Neuronal stem cell (in vitro differentiated cells): ENCODE results near the gene RAB11FIP2.
A peak's percentile ranks its signal among the peaks of the same experiment; 100 is the strongest.

Experiments
- DNase-seq: peaks from one replicate; pipeline ENCODE4 v3.0.0-alpha.2; 2013; ENCODE audit warnings: low spot score
- H2AFZ ChIP-seq: one replicate; pipeline ENCODE4 v1.6.1; 2013; ENCODE audit warnings: mild to moderate bottlenecking, low read length, inconsistent platforms
- H2AK5ac ChIP-seq: 2 replicates; pipeline ENCODE4 v1.6.1; 2013; ENCODE audit warnings: low read depth, mild to moderate bottlenecking, inconsistent platforms, low read length, moderate library complexity, mixed read lengths
- H2BK120ac ChIP-seq: 2 replicates; pipeline ENCODE4 v1.6.1; 2013; ENCODE audit warnings: low read depth, mild to moderate bottlenecking, inconsistent platforms, low read length, moderate library complexity, mixed read lengths
- H2BK12ac ChIP-seq: one replicate; pipeline ENCODE4 v1.6.1; 2013; ENCODE audit warnings: low read length, inconsistent platforms
- H2BK15ac ChIP-seq: 2 replicates; pipeline ENCODE4 v1.6.1; 2013; ENCODE audit warnings: mild to moderate bottlenecking, low read length, inconsistent platforms, mixed read lengths
- H2BK5ac ChIP-seq: one replicate; pipeline ENCODE4 v1.6.1; 2013; ENCODE audit warnings: inconsistent platforms, mild to moderate bottlenecking, low read length, moderate library complexity
- H3K14ac ChIP-seq: one replicate; pipeline ENCODE4 v1.6.1; 2013; ENCODE audit warnings: low read length, inconsistent platforms
- H3K18ac ChIP-seq: 2 replicates; pipeline ENCODE4 v1.6.1; 2013; ENCODE audit warnings: low read length, inconsistent platforms
- H3K23ac ChIP-seq: 2 replicates; pipeline ENCODE4 v1.6.1; 2013; ENCODE audit warnings: low read depth, mild to moderate bottlenecking, mixed read lengths, low read length, inconsistent platforms; ENCODE audit not compliant: poor library complexity
- H3K27ac ChIP-seq: replicated peaks from 3 replicates; pipeline ENCODE4 v1.5.1; 2013; ENCODE audit warnings: low read length, inconsistent platforms
- H3K27me3 ChIP-seq, 3 experiments: 2 replicates each; pipeline ENCODE4 v1.6.1; 2013; ENCODE audit warnings: low read length in 3 of 3, mild to moderate bottlenecking in 2 of 3, inconsistent platforms in 1 of 3, low read depth in 1 of 3, mixed read lengths in 1 of 3, moderate library complexity in 1 of 3; ENCODE audit not compliant: control insufficient read depth in 3 of 3, insufficient read depth in 3 of 3
- H3K36me3 ChIP-seq, 2 donors: replicated peaks in 1 of 2; 2 replicates each; pipeline ENCODE4 v1.6.1; 2013; ENCODE audit warnings: low read length in 2 of 2; ENCODE audit not compliant: control insufficient read depth in 2 of 2, insufficient read depth in 2 of 2
- H3K4ac ChIP-seq: 2 replicates; pipeline ENCODE4 v1.6.1; 2013; ENCODE audit warnings: inconsistent platforms, mild to moderate bottlenecking, low read length, moderate library complexity
- H3K4me1 ChIP-seq, 2 donors: 1 replicate in 1 of 2; 2 replicates in 1 of 2; pipeline ENCODE4 v1.6.1; 2013; ENCODE audit warnings: low read length in 2 of 2, low read depth in 1 of 2; ENCODE audit not compliant: control insufficient read depth in 2 of 2, insufficient read depth in 1 of 2
- H3K4me2 ChIP-seq: one replicate; pipeline ENCODE4 v1.6.1; 2013; ENCODE audit warnings: mild to moderate bottlenecking, low read length, inconsistent platforms; ENCODE audit not compliant: insufficient read depth, poor library complexity, severe bottlenecking
- H3K4me3 ChIP-seq, 2 donors: 2 replicates each; pipeline ENCODE4 v1.5.1; 2013; ENCODE audit warnings: low read length in 2 of 2, mild to moderate bottlenecking in 2 of 2, inconsistent platforms in 1 of 2, moderate library complexity in 1 of 2
- H3K79me1 ChIP-seq: one replicate; pipeline ENCODE4 v1.6.1; 2013; ENCODE audit warnings: low read depth, mild to moderate bottlenecking, inconsistent platforms, low read length, moderate library complexity
- H3K9ac ChIP-seq: one replicate; pipeline ENCODE4 v1.6.1; 2013; ENCODE audit warnings: mild to moderate bottlenecking, low read depth, low read length, inconsistent platforms; ENCODE audit not compliant: poor library complexity
- H3K9me3 ChIP-seq, 2 donors: replicated peaks in 1 of 2; 2 replicates each; pipeline versions ENCODE3 to v1.6.1; 2013; ENCODE audit warnings: low read length in 2 of 2, mild to moderate bottlenecking in 2 of 2, inconsistent platforms in 1 of 2, low read depth in 1 of 2, mixed read lengths in 1 of 2, moderate library complexity in 1 of 2; ENCODE audit not compliant: control insufficient read depth in 2 of 2, insufficient read depth in 1 of 2
- H4K8ac ChIP-seq: one replicate; pipeline ENCODE4 v1.6.1; 2013; ENCODE audit warnings: low read depth, mild to moderate bottlenecking, inconsistent platforms, low read length, moderate library complexity
- H4K91ac ChIP-seq: one replicate; pipeline ENCODE4 v1.6.1; 2013; ENCODE audit warnings: low read length, low read depth, mild to moderate bottlenecking, inconsistent platforms; ENCODE audit not compliant: poor library complexity
- WGBS, 2 donors: extraction: QIAGEN DNeasy Blood & Tissue Kit; methylation state at CpG; one replicate each; pipeline ENCODE4 v1.1.7; 2013; ENCODE audit warnings: missing lambda C conversion rate in 2 of 2, mixed read lengths in 1 of 2; ENCODE audit not compliant: insufficient read length in 2 of 2, insufficient replicate concordance in 1 of 2; ENCODE audit errors: extremely low coverage in 2 of 2; 5-methylcytosine and 5-hydroxymethylcytosine counted together

The RAB11FIP2 gene

DNA sequence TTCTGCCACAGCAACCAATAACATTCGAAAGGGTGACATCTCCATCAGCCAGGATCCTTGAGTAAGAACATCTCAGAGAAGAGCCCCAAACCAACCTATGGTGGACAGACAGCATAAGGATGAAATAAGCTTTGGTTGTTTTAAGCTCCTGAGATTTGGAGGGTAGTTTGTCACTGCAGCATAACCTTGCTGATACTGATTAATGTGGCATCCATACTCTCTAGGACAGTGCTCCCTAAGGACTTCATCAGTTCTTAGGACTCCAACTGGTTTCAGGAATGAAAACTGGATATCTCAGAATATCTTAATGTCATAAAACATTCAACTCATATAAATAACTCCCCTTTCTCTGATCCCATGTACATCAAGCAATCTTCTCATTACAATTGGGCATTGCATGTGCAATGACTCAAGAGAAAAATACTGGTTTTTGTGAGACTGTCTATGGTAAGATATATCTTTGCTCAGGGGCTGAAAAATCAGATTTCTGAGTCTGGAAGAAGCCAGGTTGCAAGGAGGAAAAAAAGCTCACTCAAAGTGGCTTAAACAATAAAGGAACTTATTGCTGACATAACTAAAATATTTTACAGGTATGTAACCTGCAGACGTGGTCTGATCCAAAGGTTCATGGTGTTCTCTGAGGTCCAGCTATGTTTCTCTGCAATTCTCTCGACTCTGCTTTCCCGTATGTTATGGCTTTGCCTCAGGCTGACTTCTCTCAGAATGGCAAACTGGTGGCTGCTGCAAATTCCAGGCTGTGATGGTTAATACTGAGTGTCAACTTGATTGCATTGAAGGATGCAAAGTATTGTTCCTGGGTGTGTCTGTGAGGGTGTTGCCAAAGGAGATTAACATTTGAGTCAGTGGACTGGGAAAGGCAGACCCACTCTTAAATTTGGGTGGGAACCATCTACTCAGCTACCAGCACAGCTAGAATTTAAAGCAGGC is 65.7 kb downstream of the RAB11FIP2 start:
- H3K4ac ChIP-seq = no peak overlapping the region
- H3K4me1 ChIP-seq = no peaks in the 10 kb centered on the region
- H4K91ac ChIP-seq = no peak overlapping the region
- no peak overlapping the region for H3K18ac ChIP-seq
- H2AFZ ChIP-seq = no peak overlapping the region
- H3K9ac ChIP-seq = no peak overlapping the region
- H3K79me1 ChIP-seq = no peaks in the 10 kb centered on the region
- H3K4me3 ChIP-seq = no peak overlapping the region
- no peak overlapping the region for H3K4me2 ChIP-seq
- H2BK5ac ChIP-seq = no peak overlapping the region
- no peak for DNase-seq
- no peaks in the 10 kb centered on the region for H3K9me3 ChIP-seq
- no peak overlapping the region for H2BK120ac ChIP-seq
- no CpG with 5 or more reads among the region's 4 CpGs for WGBS, 2 donors
- H2BK15ac ChIP-seq = no peak overlapping the region
- no peak overlapping the region for H2BK12ac ChIP-seq
- H3K27ac ChIP-seq = no peak overlapping the region
- no peaks in the 10 kb centered on the region for H3K36me3 ChIP-seq
- no peak overlapping the region for H2AK5ac ChIP-seq
- H4K8ac ChIP-seq = no peak overlapping the region
- H3K27me3 ChIP-seq = peaks cover 0 to 1% (median 0%) of the 10 kb centered on the region in 3 experiments
- no peak overlapping the region for H3K23ac ChIP-seq
- H3K14ac ChIP-seq = no peak overlapping the region

DNA sequence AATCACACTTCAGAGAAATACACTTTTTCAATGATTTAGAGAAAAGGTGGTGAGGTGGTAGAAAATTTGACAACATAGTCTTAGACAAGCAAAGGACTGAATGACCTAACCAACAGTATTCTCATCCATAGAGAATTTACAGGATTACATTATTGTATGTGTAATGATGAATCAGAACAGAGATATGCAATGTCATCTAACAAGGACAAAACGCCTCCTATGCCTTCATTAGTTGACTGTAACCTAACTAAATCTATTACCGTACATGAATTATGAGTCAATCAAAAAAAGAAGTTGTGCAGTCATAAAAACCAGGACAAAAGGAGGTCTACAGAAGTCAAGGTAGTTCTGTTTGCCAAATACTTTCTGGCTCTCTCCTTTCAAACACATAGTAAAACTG is 66.5 kb downstream of the RAB11FIP2 start:
- H2BK120ac ChIP-seq = no peak overlapping the region
- H3K4ac ChIP-seq = no peak overlapping the region
- H2BK5ac ChIP-seq = no peak overlapping the region
- no peak overlapping the region for H3K9ac ChIP-seq
- H2BK12ac ChIP-seq = no peak overlapping the region
- H3K4me1 ChIP-seq = no peaks in the 10 kb centered on the region
- no peak for DNase-seq
- no CpG with 5 or more reads among the region's 2 CpGs for WGBS, 2 donors
- no peak overlapping the region for H3K4me2 ChIP-seq
- no peak overlapping the region for H3K14ac ChIP-seq
- no peak overlapping the region for H2AK5ac ChIP-seq
- no peak overlapping the region for H3K18ac ChIP-seq
- H4K91ac ChIP-seq = no peak overlapping the region
- H3K27me3 ChIP-seq = peaks cover 0 to 5% (median 0%) of the 10 kb centered on the region in 3 experiments
- H3K27ac ChIP-seq = no peak overlapping the region
- H2AFZ ChIP-seq = no peak overlapping the region
- no peaks in the 10 kb centered on the region for H3K36me3 ChIP-seq
- no peak overlapping the region for H3K4me3 ChIP-seq
- no peaks in the 10 kb centered on the region for H3K79me1 ChIP-seq
- no peak overlapping the region for H3K23ac ChIP-seq
- H3K9me3 ChIP-seq = no peaks in the 10 kb centered on the region
- no peak overlapping the region for H2BK15ac ChIP-seq
- H4K8ac ChIP-seq = no peak overlapping the region

DNA sequence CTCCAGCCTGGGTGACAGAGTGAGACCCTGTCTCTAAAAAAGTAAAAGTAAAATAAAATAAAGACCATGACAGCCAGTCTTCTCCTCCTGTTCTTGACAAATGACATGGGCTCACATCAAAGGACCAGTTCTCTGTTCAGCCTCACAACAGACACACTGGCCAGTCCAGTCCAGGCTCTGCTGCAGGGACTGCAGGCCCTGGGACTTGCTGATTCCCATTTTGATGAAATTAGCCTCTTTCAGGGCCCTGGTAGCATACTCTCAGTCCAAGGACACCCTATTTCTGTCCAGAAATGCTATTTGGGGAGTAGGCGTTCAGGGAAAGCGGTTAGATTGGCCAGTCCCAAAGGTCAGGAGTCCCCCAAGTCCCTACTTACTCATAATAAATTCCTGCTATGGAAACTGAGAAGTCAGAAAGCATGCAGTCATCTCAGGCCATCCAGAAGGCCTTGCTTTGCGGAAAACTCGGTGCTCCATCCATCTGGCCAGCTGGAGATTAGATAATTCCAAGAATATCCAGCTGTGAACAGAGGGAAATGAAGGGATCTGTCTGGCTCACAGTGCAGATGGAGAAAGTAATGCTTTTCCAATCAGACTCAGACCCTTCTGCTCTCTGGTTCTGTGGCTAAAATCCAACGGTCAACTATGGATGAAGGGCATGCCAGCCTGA is 74.4 kb downstream of the RAB11FIP2 start:
- DNase-seq = no peak

DNA sequence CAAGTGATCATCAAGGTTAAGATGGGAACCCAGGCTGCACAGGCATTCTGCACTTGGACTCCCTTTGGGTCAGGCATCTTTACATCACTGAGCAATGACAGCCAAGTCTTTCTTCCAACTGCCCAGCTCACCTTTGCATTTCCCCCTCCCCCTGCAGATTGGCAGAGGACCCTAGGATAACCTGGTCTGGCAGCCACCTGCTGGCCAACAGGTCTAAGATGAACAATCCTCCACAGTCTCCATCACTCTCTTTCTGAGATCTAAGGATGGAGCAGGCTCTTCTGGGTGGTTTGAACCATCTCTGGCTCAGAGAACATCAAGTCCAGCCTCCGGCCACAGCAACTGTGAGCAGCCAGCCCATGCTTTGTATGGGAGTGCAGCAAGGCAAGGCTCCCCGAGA is 75.8 kb downstream of the RAB11FIP2 start:
- WGBS, 2 donors = no CpG with 5 or more reads among the region's 2 CpGs
- H2BK15ac ChIP-seq = no peak overlapping the region

More for the DNA sequence above, 74.4 kb downstream of the RAB11FIP2 start:
- Histone ChIP-seq H3K18ac (no peak overlapping the region), H3K4me2 (no peak overlapping the region), H3K27ac (no peak overlapping the region), H2BK5ac (no peak overlapping the region), H4K8ac (no peak overlapping the region), H3K36me3 (no peaks in the 10 kb centered on the region), H2BK12ac (no peak overlapping the region), H3K79me1 (no peaks in the 10 kb centered on the region), H2BK120ac (no peak overlapping the region), H3K23ac (no peak overlapping the region), H2BK15ac (no peak overlapping the region), H3K14ac (no peak overlapping the region), H3K4ac (no peak overlapping the region), H2AFZ (no peak overlapping the region), H3K27me3 (peaks cover 0 to 14% (median 0%) of the 10 kb centered on the region in 3 experiments), H3K9ac (no peak overlapping the region), H4K91ac (no peak overlapping the region), H3K4me3 (no peak overlapping the region), H3K9me3 (no peaks in the 10 kb centered on the region), H2AK5ac (no peak overlapping the region), H3K4me1 (no peaks in the 10 kb centered on the region)
- no CpG with 5 or more reads among the region's 5 CpGs for WGBS, 2 donors

More for the DNA sequence above, 75.8 kb downstream of the RAB11FIP2 start:
- Histone ChIP-seq H3K79me1 (no peaks in the 10 kb centered on the region), H3K9me3 (no peaks in the 10 kb centered on the region), H3K4ac (no peak overlapping the region), H3K27me3 (peaks cover 0 to 16% (median 0%) of the 10 kb centered on the region in 3 experiments), H2BK120ac (no peak overlapping the region), H3K36me3 (no peaks in the 10 kb centered on the region), H3K9ac (no peak overlapping the region), H3K27ac (no peak overlapping the region), H2BK12ac (no peak overlapping the region), H4K91ac (no peak overlapping the region), H2AFZ (no peak overlapping the region), H3K23ac (no peak overlapping the region), H3K4me3 (no peak overlapping the region), H3K18ac (peak overlapping the region; percentile 5), H3K14ac (no peak overlapping the region), H2AK5ac (no peak overlapping the region), H4K8ac (no peak overlapping the region), H2BK5ac (no peak overlapping the region), H3K4me2 (no peak overlapping the region), H3K4me1 (no peaks in the 10 kb centered on the region)
- no peak for DNase-seq
